ENCODE measurements around the gene CD9. TPM values are rescaled to one million over a fixed set of nuclear protein-coding genes. Genes with fewer than 3 reads are reported as not detected.

Gene CD9
- total RNA-seq, 2 donors from 2014 or later, result 33.5 to 99.1 TPM

DNA sequence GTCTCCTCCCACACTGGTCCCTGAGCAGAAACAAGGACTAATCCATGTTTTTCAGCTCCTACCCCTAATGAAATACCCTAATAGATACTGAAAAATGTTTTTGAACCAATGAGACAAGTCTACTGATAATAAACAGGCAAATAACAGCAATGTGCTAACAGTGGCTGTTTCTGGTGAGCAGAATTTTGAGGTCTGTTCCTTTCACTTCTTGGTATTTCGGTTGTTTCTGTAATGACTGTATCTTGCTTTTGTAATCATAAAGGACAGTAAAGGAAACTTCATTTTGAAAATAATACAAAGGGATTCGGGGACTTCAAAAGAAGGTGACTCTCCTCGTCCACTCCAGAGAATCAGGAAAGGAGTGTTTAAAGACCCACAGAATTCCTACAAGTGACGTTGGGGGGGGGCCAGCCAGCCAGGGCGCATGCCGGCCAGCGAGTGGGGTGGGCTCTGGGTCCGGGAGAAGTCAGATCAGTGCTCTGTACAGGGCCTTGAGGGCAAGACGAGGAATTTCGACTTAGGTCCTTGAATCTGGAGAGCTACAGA lies 1.1 kb upstream of the CD9 start:
- DNase-seq, result no peak
- peaks cover 18% of the 10 kb centered on the region for H3K27me3 Mint-ChIP-seq (ENCODE audit: insufficient read depth)
- WGBS, 2 experiments (ENCODE audit: insufficient coverage in 1 of 2, insufficient read length in 1 of 2), result 40 to 45% methylated on average over 8 to 10 of the region's 10 CpGs
- H3K36me3 ChIP-seq (ENCODE audit: control insufficient read depth, insufficient read depth, low read length), result no peaks in the 10 kb centered on the region
- H3K4me3 ChIP-seq (ENCODE audit: low read length), result peak overlapping the region; percentile 77
- H3K4me1 ChIP-seq (ENCODE audit: control insufficient read depth, insufficient read depth, low read length), result no peaks in the 10 kb centered on the region
- H3K4me3 Mint-ChIP-seq, result peak overlapping the region; percentile 67
- peaks cover 42% of the 10 kb centered on the region for H3K4me1 Mint-ChIP-seq
- TF ChIP-seq, protein P1, sequence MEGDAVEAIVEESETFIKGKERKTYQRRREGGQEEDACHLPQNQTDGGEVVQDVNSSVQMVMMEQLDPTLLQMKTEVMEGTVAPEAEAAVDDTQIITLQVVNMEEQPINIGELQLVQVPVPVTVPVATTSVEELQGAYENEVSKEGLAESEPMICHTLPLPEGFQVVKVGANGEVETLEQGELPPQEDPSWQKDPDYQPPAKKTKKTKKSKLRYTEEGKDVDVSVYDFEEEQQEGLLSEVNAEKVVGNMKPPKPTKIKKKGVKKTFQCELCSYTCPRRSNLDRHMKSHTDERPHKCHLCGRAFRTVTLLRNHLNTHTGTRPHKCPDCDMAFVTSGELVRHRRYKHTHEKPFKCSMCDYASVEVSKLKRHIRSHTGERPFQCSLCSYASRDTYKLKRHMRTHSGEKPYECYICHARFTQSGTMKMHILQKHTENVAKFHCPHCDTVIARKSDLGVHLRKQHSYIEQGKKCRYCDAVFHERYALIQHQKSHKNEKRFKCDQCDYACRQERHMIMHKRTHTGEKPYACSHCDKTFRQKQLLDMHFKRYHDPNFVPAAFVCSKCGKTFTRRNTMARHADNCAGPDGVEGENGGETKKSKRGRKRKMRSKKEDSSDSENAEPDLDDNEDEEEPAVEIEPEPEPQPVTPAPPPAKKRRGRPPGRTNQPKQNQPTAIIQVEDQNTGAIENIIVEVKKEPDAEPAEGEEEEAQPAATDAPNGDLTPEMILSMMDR (conservative IDR thresholded peaks at IDR 0.05), result no peak
- H3K9me3 Mint-ChIP-seq, result no peaks in the 10 kb centered on the region
- no peaks in the 10 kb centered on the region for H3K9me3 ChIP-seq (ENCODE audit: control insufficient read depth, low read length)
- peaks cover 43% of the 10 kb centered on the region for H3K27me3 ChIP-seq (ENCODE audit: control insufficient read depth, insufficient read depth, low read length, poor library complexity, severe bottlenecking)
- no peaks in the 10 kb centered on the region for H3K36me3 Mint-ChIP-seq (ENCODE audit: low read depth)
- H3K27ac Mint-ChIP-seq, result peak overlapping the region; percentile 38
- H3K9ac ChIP-seq (ENCODE audit: extremely low read depth, low read length, poor library complexity, severe bottlenecking), result no peak overlapping the region
- no peak overlapping the region for H3K27ac ChIP-seq (ENCODE audit: low read depth, low read length)

DNA sequence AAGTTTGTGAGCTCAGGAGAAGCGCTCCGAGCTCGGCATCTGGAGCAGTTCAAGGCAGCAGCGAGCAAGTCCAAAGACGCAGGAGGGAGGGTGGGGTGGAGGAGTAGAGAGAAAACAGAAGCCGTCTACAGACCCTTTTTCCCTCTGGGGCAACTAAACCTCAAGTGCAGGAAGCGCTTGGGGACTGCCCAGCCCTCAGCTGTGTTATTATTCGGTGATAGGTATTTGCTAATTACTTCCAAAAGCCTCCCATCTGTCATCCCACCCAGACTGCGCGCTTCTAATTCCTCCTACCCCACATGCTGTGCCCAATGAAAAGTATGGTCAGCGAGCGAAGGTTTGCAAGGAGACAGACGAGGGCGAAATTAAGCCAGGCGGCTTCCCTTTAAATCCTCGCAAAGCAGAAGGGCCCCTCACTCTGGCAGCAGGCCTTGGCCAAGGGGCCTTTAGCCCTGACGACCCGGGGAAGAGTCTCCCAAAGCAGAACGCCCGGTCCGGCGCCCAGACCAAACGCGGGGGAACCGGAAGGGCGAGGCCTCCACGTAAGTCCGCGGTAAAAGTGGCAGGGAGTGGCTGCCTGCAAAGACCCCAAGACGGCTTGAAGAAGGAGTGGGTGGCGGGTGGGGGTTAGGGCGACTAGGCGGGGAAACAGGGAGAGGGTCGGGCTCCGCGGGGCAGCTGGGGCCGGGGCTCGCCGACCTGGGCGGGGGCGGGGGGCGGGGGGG lies 507 bp upstream of the CD9 start:
- peak; percentile 94 for DNase-seq
- Histone ChIP-seq H3K27ac (ENCODE audit: low read depth, low read length) (no peak overlapping the region), H3K4me3 (ENCODE audit: low read length) (peak overlapping the region; percentile 77), H3K4me1 (ENCODE audit: control insufficient read depth, insufficient read depth, low read length) (no peaks in the 10 kb centered on the region), H3K9me3 (ENCODE audit: control insufficient read depth, low read length) (no peaks in the 10 kb centered on the region), H3K36me3 (ENCODE audit: control insufficient read depth, insufficient read depth, low read length) (no peaks in the 10 kb centered on the region), H3K27me3 (ENCODE audit: control insufficient read depth, insufficient read depth, low read length, poor library complexity, severe bottlenecking) (peaks cover 43% of the 10 kb centered on the region), H3K9ac (ENCODE audit: extremely low read depth, low read length, poor library complexity, severe bottlenecking) (no peak overlapping the region)
- peak overlapping the region; percentile 67 for H3K4me3 Mint-ChIP-seq
- peaks cover 18% of the 10 kb centered on the region for H3K27me3 Mint-ChIP-seq (ENCODE audit: insufficient read depth)
- H3K27ac Mint-ChIP-seq, result peak overlapping the region; percentile 38
- no peaks in the 10 kb centered on the region for H3K9me3 Mint-ChIP-seq
- H3K36me3 Mint-ChIP-seq (ENCODE audit: low read depth), result no peaks in the 10 kb centered on the region
- TF ChIP-seq, protein P1 (conservative IDR thresholded peaks at IDR 0.05), result no peak
- H3K4me1 Mint-ChIP-seq, result peaks cover 44% of the 10 kb centered on the region
- 4 to 6% methylated on average over 12 to 33 of the region's 42 CpGs for WGBS, 2 experiments (ENCODE audit: insufficient coverage in 1 of 2, insufficient read length in 1 of 2)

DNA sequence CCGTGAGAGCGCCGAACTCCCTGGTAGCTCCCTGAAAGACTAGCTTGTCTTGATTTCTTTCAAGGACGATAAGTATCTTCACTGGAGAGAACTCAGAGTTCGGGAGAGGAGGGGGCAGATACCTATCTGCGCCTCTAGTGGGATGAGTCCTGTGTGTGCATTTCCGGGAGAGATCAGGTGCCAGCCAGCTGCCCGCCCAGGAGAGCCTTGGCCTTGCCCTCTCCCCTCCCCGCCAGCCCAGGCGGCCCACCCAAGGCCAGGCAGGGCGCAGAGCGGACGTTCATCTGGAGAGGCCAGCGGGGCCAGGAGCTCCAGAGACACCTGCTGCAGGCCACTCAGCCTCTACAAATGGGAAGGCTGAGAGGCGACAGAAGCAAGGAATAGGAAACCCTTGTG lies 1.0 kb downstream of the CD9 start:
- Histone ChIP-seq H3K4me3 (ENCODE audit: low read length) (peak overlapping the region; percentile 83), H3K36me3 (ENCODE audit: control insufficient read depth, insufficient read depth, low read length) (no peaks in the 10 kb centered on the region), H3K4me1 (ENCODE audit: control insufficient read depth, insufficient read depth, low read length) (no peaks in the 10 kb centered on the region), H3K27ac (ENCODE audit: low read depth, low read length) (no peak overlapping the region), H3K27me3 (ENCODE audit: control insufficient read depth, insufficient read depth, low read length, poor library complexity, severe bottlenecking) (peaks cover 43% of the 10 kb centered on the region), H3K9ac (ENCODE audit: extremely low read depth, low read length, poor library complexity, severe bottlenecking) (no peak overlapping the region), H3K9me3 (ENCODE audit: control insufficient read depth, low read length) (no peaks in the 10 kb centered on the region)
- H3K9me3 Mint-ChIP-seq, result no peaks in the 10 kb centered on the region
- H3K27me3 Mint-ChIP-seq (ENCODE audit: insufficient read depth), result peaks cover 18% of the 10 kb centered on the region
- peaks cover 46% of the 10 kb centered on the region for H3K4me1 Mint-ChIP-seq
- H3K27ac Mint-ChIP-seq, result no peak overlapping the region
- H3K4me3 Mint-ChIP-seq, result peak overlapping the region; percentile 67
- H3K36me3 Mint-ChIP-seq (ENCODE audit: low read depth), result no peaks in the 10 kb centered on the region
- peak; percentile 84 for DNase-seq
- WGBS, 2 experiments (ENCODE audit: insufficient coverage in 1 of 2, insufficient read length in 1 of 2), result 3 to 24% methylated on average over 5 to 15 of the region's 15 CpGs
- TF ChIP-seq, protein P1 (conservative IDR thresholded peaks at IDR 0.05), result peak; percentile 43

Measured in endodermal cell (in vitro differentiated cells).